Transverse colon (tissue), 4 donors: ENCODE measurements around the gene NRF1.

Experiments used
- CTCF ChIP-seq, 5 experiments: fragments of 200-600 bp in 3 of 5; fragments of 450-650 bp in 2 of 5; sonication (generic) in 3 of 5; IDR thresholded peaks; 1 replicate in 2 of 5; 2 replicates in 3 of 5; pipeline ENCODE4 v1.5.1; 2016 to 2017; ENCODE audit warnings: antibody characterized with exemption in 5 of 5, inconsistent platforms in 3 of 5, mild to moderate bottlenecking in 2 of 5, moderate library complexity in 1 of 5
- POLR2A ChIP-seq: fragments of 450-650 bp; IDR thresholded peaks from one replicate; pipeline ENCODE4 v1.6.1; 2016; ENCODE audit warnings: antibody characterized with exemption, mild to moderate bottlenecking, moderate library complexity
- POLR2AphosphoS5 ChIP-seq, 3 donors: sonication (generic); formaldehyde crosslinking; IDR thresholded peaks; one replicate each; pipeline ENCODE4 v1.6.1; 2016; ENCODE audit warnings: antibody characterized with exemption in 3 of 3

- TF ChIP-seq CTCF (IDR thresholded peaks at IDR 0.05): no peak
- no peak for TF ChIP-seq POLR2A
- TF ChIP-seq POLR2AphosphoS5 (IDR thresholded peaks at IDR 0.05): no peak
Measured at GRCh38 chr7:129765352-129765751, 153.8 kb downstream of the NRF1 start.
